Uterus (tissue), 2 donors: ENCODE data around the gene TBC1D2B.

Source experiments
- CTCF ChIP-seq, 4 experiments: fragments of 200-600 bp in 2 of 4; fragments of 450-650 bp in 2 of 4; sonication (generic) in 2 of 4; IDR thresholded peaks; one replicate each; pipeline ENCODE4 v1.5.1; 2016 to 2019; ENCODE audit warnings: antibody characterized with exemption in 4 of 4, mild to moderate bottlenecking in 2 of 4, moderate library complexity in 1 of 4
- POLR2A ChIP-seq, 2 donors: fragments of 450-650 bp; IDR thresholded peaks; one replicate each; pipeline ENCODE4 v1.6.1; 2016; ENCODE audit warnings: antibody characterized with exemption in 2 of 2, mild to moderate bottlenecking in 1 of 2, moderate library complexity in 1 of 2

GRCh38 chr15:77975332-77976094, 102.0 kb downstream of the TBC1D2B start:
- TF ChIP-seq CTCF (IDR thresholded peaks at IDR 0.05) (no peak), POLR2A (IDR thresholded peaks at IDR 0.05) (no peak)
